HepG2 (cell line): ENCODE results near the gene LOXL3. TPM values are rescaled to one million over a fixed set of nuclear protein-coding genes. Genes with fewer than 3 reads are reported as not detected.

ENCODE experiments used
- ATAC-seq: fragments of 200-7000 bp; cut with Tn5 transposase; 3 replicates; pipeline ENCODE4 v1.9.1; 2020; ENCODE audit warnings: mild to moderate bottlenecking, moderate library complexity
- BruUV-seq: library from RNA; stranded (reverse); fragments of 400-500 nt; replicated peaks from 2 replicates; lab custom pipeline; 2021; lab: Mats Ljungman, UMichigan
- CTCF ChIA-PET: fragments of 300-600 bp; formaldehyde crosslinking; extraction: SDS; loops from one replicate; lab custom pipeline; 2021; ENCODE audit warnings: low total read pairs, inconsistent platforms, low intra/inter-chr PET ratio; lab: Yijun Ruan, JAX
- POLR2A ChIA-PET: fragments of 350-600 bp; sonication (Branson Sonifier 250); formaldehyde crosslinking; loops from one replicate; lab custom pipeline; 2020; ENCODE audit warnings: antibody characterized with exemption, inconsistent platforms; lab: Yijun Ruan, JAX
- DNase-seq: peaks from one replicate; pipeline ENCODE4 v3.0.0-alpha.2; 2015; ENCODE audit warnings: low spot score
- FAIRE-seq: peaks from 3 replicates; lab custom pipeline; 2011; peaks lifted over from hg19 to GRCh38; lab: Jason Lieb, UNC
- H2AFZ ChIP-seq: one replicate; pipeline ENCODE4 v1.6.1; 2011; ENCODE audit warnings: low read length, inconsistent platforms
- H3K27ac ChIP-seq: fragments of 300-600 bp; 3 replicates; pipeline ENCODE4 v1.8.0; 2011; ENCODE audit warnings: mixed run types, mild to moderate bottlenecking, mixed read lengths, low read length, inconsistent platforms; ENCODE audit not compliant: insufficient read depth; ENCODE audit errors: extremely low read length
- H3K27me3 ChIP-seq, 2 experiments: fragments of 200-600 bp in 1 of 2; 2 replicates in 1 of 2; 3 replicates in 1 of 2; pipeline versions ENCODE4 v1.6.0 to v1.8.0; 2011; ENCODE audit warnings: low read length in 2 of 2, mild to moderate bottlenecking in 2 of 2, moderate library complexity in 2 of 2, inconsistent platforms in 1 of 2; ENCODE audit not compliant: insufficient read depth in 2 of 2, control insufficient read depth in 1 of 2
- H3K36me3 ChIP-seq, 2 experiments: fragments of 200-600 bp in 1 of 2; replicated peaks in 1 of 2; 2 replicates in 1 of 2; 3 replicates in 1 of 2; pipeline versions ENCODE4 v1.5.1 to v1.8.0; 2011; ENCODE audit warnings: low read length in 2 of 2, inconsistent platforms in 1 of 2; ENCODE audit not compliant: insufficient read depth in 2 of 2, control insufficient read depth in 1 of 2
- H3K4me1 ChIP-seq: 2 replicates; pipeline ENCODE4 v1.5.1; 2012; ENCODE audit warnings: low read length, inconsistent platforms; ENCODE audit not compliant: insufficient read depth
- H3K4me2 ChIP-seq: 2 replicates; pipeline ENCODE4 v1.6.0; 2011; ENCODE audit warnings: low read depth, low read length, inconsistent platforms
- H3K4me3 ChIP-seq, 3 experiments: fragments of 200-600 bp in 1 of 3; sonication (generic), shearing (Covaris generic) in 1 of 3; replicated peaks in 1 of 3; 2 replicates each; pipeline ENCODE4 v1.5.1; 2011 to 2016; ENCODE audit warnings: low read length in 3 of 3, inconsistent platforms in 2 of 3, low read depth in 2 of 3, mild to moderate bottlenecking in 2 of 3, control low read depth in 1 of 3, mixed read lengths in 1 of 3; ENCODE audit not compliant: insufficient read depth in 1 of 3
- H3K79me2 ChIP-seq: one replicate; pipeline ENCODE4 v1.6.1; 2011; ENCODE audit warnings: low read length, inconsistent platforms; ENCODE audit not compliant: insufficient read depth
- H3K9ac ChIP-seq: 2 replicates; pipeline ENCODE4 v1.6.0; 2011; ENCODE audit warnings: mild to moderate bottlenecking, low read depth, low read length, inconsistent platforms; ENCODE audit not compliant: insufficient read depth
- H3K9me3 ChIP-seq: 2 replicates; pipeline ENCODE4 v1.5.1; 2012; ENCODE audit warnings: mild to moderate bottlenecking, low read length
- H4K20me1 ChIP-seq: 2 replicates; pipeline ENCODE4 v1.6.0; 2011; ENCODE audit warnings: inconsistent platforms, mild to moderate bottlenecking, low read length, moderate library complexity; ENCODE audit not compliant: insufficient read depth
- CBX1 ChIP-seq: IDR thresholded peaks from one replicate; pipeline ENCODE4 v1.6.1; 2016; ENCODE audit warnings: antibody characterized with exemption, low read depth
- CC2D1A ChIP-seq: sonication (generic); formaldehyde crosslinking; IDR thresholded peaks from 2 replicates; pipeline ENCODE4 v1.8.1; 2023; ENCODE audit warnings: mild to moderate bottlenecking, missing genetic modification reagents
- CENPX ChIP-seq: sonication (generic); formaldehyde crosslinking; IDR thresholded peaks from 2 replicates; pipeline ENCODE4 v1.9.0; 2021; ENCODE audit warnings: mild to moderate bottlenecking, missing genetic modification reagents, moderate library complexity
- DR1 ChIP-seq: sonication (generic); formaldehyde crosslinking; IDR thresholded peaks from 2 replicates; pipeline ENCODE4 v1.8.0; 2021; ENCODE audit warnings: mild to moderate bottlenecking, missing genetic modification reagents, inconsistent platforms
- HOXA5 ChIP-seq: sonication (generic); formaldehyde crosslinking; IDR thresholded peaks from 2 replicates; pipeline ENCODE4 v1.4.0; 2020; ENCODE audit warnings: missing genetic modification reagents
- IKZF5 ChIP-seq: IDR thresholded peaks from 2 replicates; pipeline ENCODE4 v1.6.1; 2018; ENCODE audit warnings: missing genetic modification reagents, mild to moderate bottlenecking, missing compliant biosample characterization
- NFIB ChIP-seq: sonication (generic); formaldehyde crosslinking; IDR thresholded peaks from 2 replicates; pipeline ENCODE4 v1.9.0; 2021; ENCODE audit warnings: missing genetic modification reagents, mild to moderate bottlenecking, borderline replicate concordance
- POLR2AphosphoS5 ChIP-seq: IDR thresholded peaks from 2 replicates; pipeline ENCODE4 v1.6.1; 2012; ENCODE audit warnings: low read depth, low read length
- RFX5 ChIP-seq: IDR thresholded peaks from 2 replicates; pipeline ENCODE4 v1.6.1; 2011; ENCODE audit warnings: low read depth, low read length, improper control_type of control experiment
- RORA ChIP-seq: sonication (generic); formaldehyde crosslinking; IDR thresholded peaks from 2 replicates; pipeline ENCODE4 v1.5.0; 2020; ENCODE audit warnings: mild to moderate bottlenecking, missing genetic modification reagents, moderate library complexity
- SSRP1 ChIP-seq: IDR thresholded peaks from 2 replicates; pipeline ENCODE4 v1.6.1; 2016; ENCODE audit warnings: control low read depth
- ZNF142 ChIP-seq: sonication (generic); formaldehyde crosslinking; IDR thresholded peaks from 2 replicates; pipeline ENCODE4 v1.4.0; 2020; ENCODE audit warnings: missing genetic modification reagents
- ZNF549 ChIP-seq: sonication (generic); formaldehyde crosslinking; IDR thresholded peaks from 2 replicates; pipeline ENCODE4 v1.5.0; 2020; ENCODE audit warnings: missing genetic modification reagents
- ZNF562 ChIP-seq: sonication (generic); formaldehyde crosslinking; IDR thresholded peaks from 2 replicates; pipeline ENCODE4 v1.8.0; 2022; ENCODE audit warnings: missing genetic modification reagents, borderline replicate concordance
- WGBS: methylation state at CpG from one replicate; pipeline ENCODE4 v1.1.6; 2017; ENCODE audit warnings: low lambda C conversion rate; 5-methylcytosine and 5-hydroxymethylcytosine counted together
- in situ Hi-C: cut with HindIII; loops from 2 replicates; pipeline ENCODE4 v1.10.0; 2017; ENCODE audit warnings: low pct_unique_long_range_greater_than_20kb; ENCODE audit not compliant: extremely low pct_ligation_motif_present
- intact Hi-C: fragments of 100-400 bp; cut with micrococcal nuclease; formaldehyde crosslinking; loops from one replicate; pipeline ENCODE4 v1.10.0; 2022; ENCODE audit not compliant: unreplicated experiment
- polyA plus RNA-seq, 8 experiments: library from polyadenylated mRNA; depleted of rRNA in 3 of 8; stranded (reverse) in 7 of 8; unstranded in 1 of 8; fragments of >200 nt; fragmentation: Illumina TruSeq in 4 of 8; extraction: Trizol in 4 of 8; gene quantifications; 2 replicates each; pipeline versions ENCODE4 v1.2.1 to v1.2.3, GENCODE V29; 2011 to 2016; ENCODE audit warnings: low read depth in 4 of 8, missing spikeins in 1 of 8, mixed read lengths in 1 of 8; ENCODE audit not compliant: insufficient read depth in 1 of 8
- total RNA-seq, 5 experiments: library from RNA; depleted of rRNA; stranded (reverse); fragments of >200 nt; fragmentation: Illumina TruSeq; extraction: Trizol; gene quantifications; 2 replicates each; pipeline ENCODE4 v1.2.3, GENCODE V29; 2016; ENCODE audit warnings: low read depth in 1 of 5
- TF ChIP-seq, protein P1 (sequence below): sonication (generic); formaldehyde crosslinking; IDR thresholded peaks from 2 replicates; pipeline ENCODE4 v1.8.0; 2022; ENCODE audit warnings: mild to moderate bottlenecking, missing genetic modification reagents
- TF ChIP-seq, protein P2 (sequence below): sonication (generic); formaldehyde crosslinking; IDR thresholded peaks from 2 replicates; pipeline ENCODE4 v1.5.0; 2020; ENCODE audit warnings: missing genetic modification reagents

Gene LOXL3
- total and polyA plus RNA-seq, 2 of the 13 experiments (the other 11 are each of a cell fraction or from before 2014, with no cell fraction given): 0.55 to 6.5 TPM

- Histone ChIP-seq H3K4me1 (peaks cover 80% of the 10 kb centered on the region), H3K27ac (peak overlapping the region; percentile 46), H3K9me3 (no peaks in the 10 kb centered on the region), H3K4me2 (no peak overlapping the region), H3K9ac (no peak overlapping the region), H3K79me2 (peaks cover 26% of the 10 kb centered on the region), H3K4me3 (no peak overlapping the region), H2AFZ (no peak overlapping the region), H3K27me3 (no peaks in the 10 kb centered on the region; a peak in 1 of 5 replicates), H3K36me3 (peaks cover 15 to 17% of the 10 kb centered on the region in 2 experiments), H4K20me1 (no peaks in the 10 kb centered on the region)
- no TSS peak for BruUV-seq
- intact Hi-C loops (no loop called here), in situ Hi-C loops (no loop called here)
- peak; percentile 79 for DNase-seq
- CTCF ChIA-PET: no interaction called here
- ATAC-seq: no peak
- POLR2A ChIA-PET: interaction anchor here (1.1 to 20.6 kb wide), 4 partner anchors 13 to 41 kb away, joined by 3 to 795 read pairs (median 93); partner anchors contain the start of genes AUP1, DQX1, HTRA2 and INO80B
- peak; percentile 77 for FAIRE-seq
- WGBS: 60% methylated on average over 2 of the region's 2 CpGs
- TF ChIP-seq DR1 (CRISPR knock-in tag) (no peak), POLR2AphosphoS5 (no peak), ZNF562 (CRISPR knock-in tag) (no peak), RORA (CRISPR knock-in tag) (no peak), CC2D1A (CRISPR knock-in tag) (no peak), CBX1 (no peak), SSRP1 (no peak), ZNF142 (CRISPR knock-in tag) (no peak), RFX5 (no peak), ZNF549 (no peak), NFIB (CRISPR knock-in tag) (no peak), IKZF5 (CRISPR knock-in tag) (no peak), CENPX (no peak), HOXA5 (no peak)
- TF ChIP-seq, protein P1, sequence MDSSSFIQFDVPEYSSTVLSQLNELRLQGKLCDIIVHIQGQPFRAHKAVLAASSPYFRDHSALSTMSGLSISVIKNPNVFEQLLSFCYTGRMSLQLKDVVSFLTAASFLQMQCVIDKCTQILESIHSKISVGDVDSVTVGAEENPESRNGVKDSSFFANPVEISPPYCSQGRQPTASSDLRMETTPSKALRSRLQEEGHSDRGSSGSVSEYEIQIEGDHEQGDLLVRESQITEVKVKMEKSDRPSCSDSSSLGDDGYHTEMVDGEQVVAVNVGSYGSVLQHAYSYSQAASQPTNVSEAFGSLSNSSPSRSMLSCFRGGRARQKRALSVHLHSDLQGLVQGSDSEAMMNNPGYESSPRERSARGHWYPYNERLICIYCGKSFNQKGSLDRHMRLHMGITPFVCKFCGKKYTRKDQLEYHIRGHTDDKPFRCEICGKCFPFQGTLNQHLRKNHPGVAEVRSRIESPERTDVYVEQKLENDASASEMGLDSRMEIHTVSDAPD (CRISPR knock-in tag): no peak
- TF ChIP-seq, protein P2, sequence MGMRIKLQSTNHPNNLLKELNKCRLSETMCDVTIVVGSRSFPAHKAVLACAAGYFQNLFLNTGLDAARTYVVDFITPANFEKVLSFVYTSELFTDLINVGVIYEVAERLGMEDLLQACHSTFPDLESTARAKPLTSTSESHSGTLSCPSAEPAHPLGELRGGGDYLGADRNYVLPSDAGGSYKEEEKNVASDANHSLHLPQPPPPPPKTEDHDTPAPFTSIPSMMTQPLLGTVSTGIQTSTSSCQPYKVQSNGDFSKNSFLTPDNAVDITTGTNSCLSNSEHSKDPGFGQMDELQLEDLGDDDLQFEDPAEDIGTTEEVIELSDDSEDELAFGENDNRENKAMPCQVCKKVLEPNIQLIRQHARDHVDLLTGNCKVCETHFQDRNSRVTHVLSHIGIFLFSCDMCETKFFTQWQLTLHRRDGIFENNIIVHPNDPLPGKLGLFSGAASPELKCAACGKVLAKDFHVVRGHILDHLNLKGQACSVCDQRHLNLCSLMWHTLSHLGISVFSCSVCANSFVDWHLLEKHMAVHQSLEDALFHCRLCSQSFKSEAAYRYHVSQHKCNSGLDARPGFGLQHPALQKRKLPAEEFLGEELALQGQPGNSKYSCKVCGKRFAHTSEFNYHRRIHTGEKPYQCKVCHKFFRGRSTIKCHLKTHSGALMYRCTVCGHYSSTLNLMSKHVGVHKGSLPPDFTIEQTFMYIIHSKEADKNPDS (CRISPR knock-in tag): no peak
Measured at GRCh38 chr2:74486141-74486540, 67.6 kb downstream of the LOXL3 start.
